Measurements from ENCODE around the gene GLRB. TPM values are rescaled to one million over a fixed set of nuclear protein-coding genes. Genes with fewer than 3 reads are reported as not detected.

GLRB gene
- total RNA-seq, 1 experiment from 2014 or later = 0.70 TPM

DNA sequence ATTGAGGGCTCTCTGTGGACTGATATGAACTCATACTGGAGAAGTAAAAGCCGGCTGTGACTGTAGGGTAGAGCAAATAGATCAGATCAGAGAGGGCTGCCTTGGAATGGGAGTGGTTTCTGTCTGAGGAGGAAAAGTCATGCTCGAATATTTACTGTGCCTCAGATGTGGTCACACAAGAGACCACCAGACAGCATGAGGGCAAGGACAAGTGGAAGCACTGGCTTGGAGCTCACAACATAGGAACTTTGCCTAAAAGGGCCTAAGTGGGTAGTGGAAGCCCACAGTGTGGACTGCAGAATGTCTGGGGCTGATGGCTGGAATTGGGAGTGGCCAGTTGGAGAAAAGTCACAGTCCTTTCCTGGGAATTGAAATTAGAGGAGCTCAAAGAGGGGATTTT lies 19.8 kb downstream of the GLRB start:
- Mint-ChIP-seq H3K4me3 (no peak overlapping the region), H3K4me1 (no peaks in the 10 kb centered on the region), H3K27ac (no peak overlapping the region; a peak in 2 of 7 replicates), H3K36me3 (ENCODE audit: insufficient read depth in 1 of 3, low read depth in 3 of 3) (no peaks in the 10 kb centered on the region), H3K9me3 (no peaks in the 10 kb centered on the region), H3K27me3 (ENCODE audit: low read depth) (no peaks in the 10 kb centered on the region; the same call in 1 of the 2 replicates)
- no peak overlapping the region for H3K56ac ChIP-seq (ENCODE audit: insufficient read length, low read depth, low read length)
- no peak overlapping the region for H3K14ac ChIP-seq (ENCODE audit: insufficient read depth, low read length)
- H3K4me1 ChIP-seq (ENCODE audit: insufficient read depth, low read length) = no peaks in the 10 kb centered on the region
- H4K91ac ChIP-seq (ENCODE audit: insufficient read length, low read depth, low read length) = no peak overlapping the region
- no peak overlapping the region for H4K8ac ChIP-seq (replicated peaks; ENCODE audit: insufficient read length, low read depth, low read length)
- no peak overlapping the region for H2BK5ac ChIP-seq (ENCODE audit: insufficient read length, low read length)
- TF ChIP-seq, protein P1, sequence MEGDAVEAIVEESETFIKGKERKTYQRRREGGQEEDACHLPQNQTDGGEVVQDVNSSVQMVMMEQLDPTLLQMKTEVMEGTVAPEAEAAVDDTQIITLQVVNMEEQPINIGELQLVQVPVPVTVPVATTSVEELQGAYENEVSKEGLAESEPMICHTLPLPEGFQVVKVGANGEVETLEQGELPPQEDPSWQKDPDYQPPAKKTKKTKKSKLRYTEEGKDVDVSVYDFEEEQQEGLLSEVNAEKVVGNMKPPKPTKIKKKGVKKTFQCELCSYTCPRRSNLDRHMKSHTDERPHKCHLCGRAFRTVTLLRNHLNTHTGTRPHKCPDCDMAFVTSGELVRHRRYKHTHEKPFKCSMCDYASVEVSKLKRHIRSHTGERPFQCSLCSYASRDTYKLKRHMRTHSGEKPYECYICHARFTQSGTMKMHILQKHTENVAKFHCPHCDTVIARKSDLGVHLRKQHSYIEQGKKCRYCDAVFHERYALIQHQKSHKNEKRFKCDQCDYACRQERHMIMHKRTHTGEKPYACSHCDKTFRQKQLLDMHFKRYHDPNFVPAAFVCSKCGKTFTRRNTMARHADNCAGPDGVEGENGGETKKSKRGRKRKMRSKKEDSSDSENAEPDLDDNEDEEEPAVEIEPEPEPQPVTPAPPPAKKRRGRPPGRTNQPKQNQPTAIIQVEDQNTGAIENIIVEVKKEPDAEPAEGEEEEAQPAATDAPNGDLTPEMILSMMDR (conservative IDR thresholded peaks at IDR 0.05) = no peak
- no peaks in the 10 kb centered on the region for H3K23me2 ChIP-seq (ENCODE audit: insufficient read length, low read depth, low read length, poor library complexity, severe bottlenecking)
- no peaks in the 10 kb centered on the region for H3K79me1 ChIP-seq (ENCODE audit: insufficient read depth, low read depth, low read length, poor library complexity, severe bottlenecking)
- H2BK15ac ChIP-seq (ENCODE audit: low read depth, low read length) = no peak overlapping the region
- no peak overlapping the region for H2AK5ac ChIP-seq (ENCODE audit: insufficient read length, low read length)
- no peak overlapping the region for H3T11ph ChIP-seq (ENCODE audit: low read length)
- no peaks in the 10 kb centered on the region for H3K9me3 ChIP-seq (ENCODE audit: control insufficient read depth, low read depth, low read length)
- H2BK12ac ChIP-seq (ENCODE audit: insufficient read length, low read depth, low read length) = no peak overlapping the region
- no peak for DNase-seq
- no peak overlapping the region for H3K4ac ChIP-seq (ENCODE audit: low read depth, low read length)
- no peak overlapping the region for H3K18ac ChIP-seq (ENCODE audit: insufficient read length, low read depth, low read length)
- H3K23ac ChIP-seq (ENCODE audit: insufficient read length, low read depth, low read length) = no peak overlapping the region
- H2AFZ ChIP-seq (ENCODE audit: low read length) = no peak overlapping the region
- no CpG with 5 or more reads among the region's 2 CpGs for WGBS (ENCODE audit: extremely low coverage, insufficient read length, low lambda C conversion rate)
- H3K27me3 ChIP-seq (ENCODE audit: insufficient read depth, low read length) = no peaks in the 10 kb centered on the region
- no peak overlapping the region for H3K27ac ChIP-seq (ENCODE audit: insufficient read length, low read depth, low read length)
- H4K20me1 ChIP-seq (ENCODE audit: control insufficient read depth, insufficient read depth, insufficient read length) = no peaks in the 10 kb centered on the region
- H4K5ac ChIP-seq (ENCODE audit: insufficient read length, low read depth, low read length) = no peak overlapping the region
- no peak overlapping the region for H2BK120ac ChIP-seq (ENCODE audit: low read depth, low read length, poor library complexity, severe bottlenecking)
- H3K9ac ChIP-seq (ENCODE audit: extremely low read depth, insufficient read length, low read length) = no peak overlapping the region
- no peaks in the 10 kb centered on the region for H3K79me2 ChIP-seq (ENCODE audit: insufficient read depth, low read length)
- no peak overlapping the region for H3K4me2 ChIP-seq (ENCODE audit: insufficient read depth, insufficient read length, low read length)
- no peak overlapping the region for H2BK20ac ChIP-seq (ENCODE audit: low read depth, low read length, poor library complexity, severe bottlenecking)

All from H9 (cell line).